ENCODE measurements around the gene TMPRSS11A.

GRCh38 chr4:67907650-67908049 lies 55.6 kb downstream of the TMPRSS11A start:
- TF ChIP-seq, protein P1, sequence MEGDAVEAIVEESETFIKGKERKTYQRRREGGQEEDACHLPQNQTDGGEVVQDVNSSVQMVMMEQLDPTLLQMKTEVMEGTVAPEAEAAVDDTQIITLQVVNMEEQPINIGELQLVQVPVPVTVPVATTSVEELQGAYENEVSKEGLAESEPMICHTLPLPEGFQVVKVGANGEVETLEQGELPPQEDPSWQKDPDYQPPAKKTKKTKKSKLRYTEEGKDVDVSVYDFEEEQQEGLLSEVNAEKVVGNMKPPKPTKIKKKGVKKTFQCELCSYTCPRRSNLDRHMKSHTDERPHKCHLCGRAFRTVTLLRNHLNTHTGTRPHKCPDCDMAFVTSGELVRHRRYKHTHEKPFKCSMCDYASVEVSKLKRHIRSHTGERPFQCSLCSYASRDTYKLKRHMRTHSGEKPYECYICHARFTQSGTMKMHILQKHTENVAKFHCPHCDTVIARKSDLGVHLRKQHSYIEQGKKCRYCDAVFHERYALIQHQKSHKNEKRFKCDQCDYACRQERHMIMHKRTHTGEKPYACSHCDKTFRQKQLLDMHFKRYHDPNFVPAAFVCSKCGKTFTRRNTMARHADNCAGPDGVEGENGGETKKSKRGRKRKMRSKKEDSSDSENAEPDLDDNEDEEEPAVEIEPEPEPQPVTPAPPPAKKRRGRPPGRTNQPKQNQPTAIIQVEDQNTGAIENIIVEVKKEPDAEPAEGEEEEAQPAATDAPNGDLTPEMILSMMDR (IDR thresholded peaks at IDR 0.05), result no peak
- no peak for TF ChIP-seq POLR2A (IDR thresholded peaks at IDR 0.05)

Data from adrenal gland (tissue), 5 donors.